Measurements from ENCODE around the gene ZIC5. TPM values are rescaled to one million over a fixed set of nuclear protein-coding genes. Genes with fewer than 3 reads are reported as not detected.

Gene ZIC5
- total and polyA plus RNA-seq, 8 donors = 0.06 TPM; not detected in 7

- no peak for FAIRE-seq
- no peaks in the 10 kb centered on the region for H3K36me3 ChIP-seq
- H3K4me1 ChIP-seq = peaks cover 15 to 18% (median 17%) of the 10 kb centered on the region in 3 donors
- TF ChIP-seq CTCF (IDR thresholded peaks at IDR 0.05) = no peak
- no peak for ATAC-seq
- intact Hi-C loops (cut with DNase I) = loop anchor here in 2 of 3 donors (10.0 kb wide), 2 partner anchors 322 to 602 kb away; no protein-coding TSS in a partner anchor
- H3K27ac ChIP-seq = no peak overlapping the region
- no peaks in the 10 kb centered on the region for H3K9me3 ChIP-seq
- no peaks in the 10 kb centered on the region for H3K27me3 ChIP-seq
- no peak for DNase-seq
- H3K4me3 ChIP-seq = no peak overlapping the region
- WGBS, 2 donors = 76 to 77% methylated on average over 7 of the region's 7 CpGs
Measured at GRCh38 chr13:99913167-99913566, 58.4 kb downstream of the ZIC5 start.

Other genes starting within 250 kb of the ZIC5 start
- gene ZIC2, start 10.0 kb upstream of the ZIC5 start, total RNA-seq = under 1 TPM in 1 of 6 donors, not detected in 5; 0.47 TPM
- not detected for gene ZIC2, start 10.0 kb upstream of the ZIC5 start, polyA plus RNA-seq
- gene PCCA, start 117.3 kb upstream of the ZIC5 start, total RNA-seq = 10 to 100 TPM; 20.4 to 32.1 (median 24.1) TPM
- gene PCCA, start 117.3 kb upstream of the ZIC5 start, polyA plus RNA-seq = 10 to 100 TPM; 14.2 to 30.6 TPM

Measured in pancreas (tissue), 10 donors.